BLaER1 (cell line): ENCODE results near the gene AQP5.

ENCODE experiments used
- H3K27ac ChIP-seq: shearing (Covaris generic); formaldehyde crosslinking; 2 replicates; pipeline ENCODE4 v1.8.1; 2022
- H3K27me3 ChIP-seq: shearing (Covaris generic); formaldehyde crosslinking; 2 replicates; pipeline ENCODE4 v1.8.1; 2022
- H3K36me3 ChIP-seq: shearing (Covaris generic); formaldehyde crosslinking; 2 replicates; pipeline ENCODE4 v1.8.1; 2022
- H3K4me1 ChIP-seq: shearing (Covaris generic); formaldehyde crosslinking; 2 replicates; pipeline ENCODE4 v1.8.1; 2022
- H3K4me2 ChIP-seq: shearing (Covaris generic); formaldehyde crosslinking; 2 replicates; pipeline ENCODE4 v1.8.1; 2022
- H3K4me3 ChIP-seq: shearing (Covaris generic); formaldehyde crosslinking; 2 replicates; pipeline ENCODE4 v1.8.1; 2022
- H3K9ac ChIP-seq: shearing (Covaris generic); formaldehyde crosslinking; 2 replicates; pipeline ENCODE4 v1.8.1; 2022
- H3K9me3 ChIP-seq: shearing (Covaris generic); formaldehyde crosslinking; 2 replicates; pipeline ENCODE4 v1.8.1; 2022
- H4K20me1 ChIP-seq: shearing (Covaris generic); formaldehyde crosslinking; 2 replicates; pipeline ENCODE4 v1.8.1; 2022
- Cebpa-rat ChIP-seq: shearing (Covaris generic); IDR thresholded peaks from 2 replicates; pipeline ENCODE4 v1.8.1; 2022

AQP5 gene

DNA sequence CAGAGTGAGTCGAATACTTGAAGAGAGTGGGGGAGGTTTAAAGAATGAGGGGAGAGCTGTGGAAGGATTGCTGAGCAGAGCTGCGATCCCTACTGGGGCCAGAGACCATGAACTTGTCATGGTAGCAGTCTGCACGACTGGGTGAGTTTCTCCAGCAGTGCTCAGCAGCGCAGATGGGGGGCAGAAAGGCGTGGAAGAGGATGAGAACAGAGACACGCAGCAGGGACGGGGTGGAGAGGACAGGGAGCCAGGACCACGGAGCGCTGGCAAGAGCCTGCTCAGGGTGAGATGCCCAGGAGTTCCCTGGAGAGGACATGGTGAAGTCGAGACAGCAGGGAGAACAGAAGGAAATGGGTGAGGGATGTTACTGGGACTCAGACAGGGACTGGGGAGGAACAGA is 9.0 kb downstream of the AQP5 start:
- Histone ChIP-seq H4K20me1 (no peaks in the 10 kb centered on the region), H3K4me1 (peaks cover 37% of the 10 kb centered on the region), H3K27ac (no peak overlapping the region), H3K36me3 (no peaks in the 10 kb centered on the region), H3K9me3 (no peaks in the 10 kb centered on the region), H3K9ac (no peak overlapping the region), H3K4me3 (no peak overlapping the region), H3K4me2 (no peak overlapping the region; the same call in 1 of the 2 replicates), H3K27me3 (peaks cover 30% of the 10 kb centered on the region)
- TF ChIP-seq Cebpa-rat = no peak

DNA sequence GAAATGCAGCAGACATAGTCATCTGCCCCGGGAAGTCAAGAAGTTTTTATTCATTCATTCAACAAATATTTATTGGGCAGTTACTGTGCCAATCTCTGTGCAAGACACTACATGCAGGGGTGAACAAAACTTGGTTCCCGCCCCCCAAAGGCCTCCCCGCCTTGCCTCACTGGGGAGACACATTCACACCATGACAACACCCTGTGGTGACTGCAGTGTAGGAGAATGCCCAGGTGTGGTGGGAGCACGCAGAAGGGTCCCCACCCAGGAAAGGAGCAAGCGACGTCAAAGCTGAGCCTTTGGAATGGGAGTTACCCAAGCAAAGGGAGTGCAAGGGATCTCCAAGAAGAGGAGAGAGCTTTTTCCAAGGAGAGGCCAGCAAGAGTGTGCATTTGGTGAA is 9.5 kb downstream of the AQP5 start:
- no peak overlapping the region for H3K4me2 ChIP-seq
- no peaks in the 10 kb centered on the region for H3K36me3 ChIP-seq
- no peaks in the 10 kb centered on the region for H4K20me1 ChIP-seq
- H3K4me1 ChIP-seq = peaks cover 37% of the 10 kb centered on the region
- TF ChIP-seq Cebpa-rat = no peak
- H3K9me3 ChIP-seq = no peaks in the 10 kb centered on the region
- H3K9ac ChIP-seq = no peak overlapping the region
- H3K4me3 ChIP-seq = no peak overlapping the region
- peaks cover 25% of the 10 kb centered on the region for H3K27me3 ChIP-seq
- no peak overlapping the region for H3K27ac ChIP-seq

DNA sequence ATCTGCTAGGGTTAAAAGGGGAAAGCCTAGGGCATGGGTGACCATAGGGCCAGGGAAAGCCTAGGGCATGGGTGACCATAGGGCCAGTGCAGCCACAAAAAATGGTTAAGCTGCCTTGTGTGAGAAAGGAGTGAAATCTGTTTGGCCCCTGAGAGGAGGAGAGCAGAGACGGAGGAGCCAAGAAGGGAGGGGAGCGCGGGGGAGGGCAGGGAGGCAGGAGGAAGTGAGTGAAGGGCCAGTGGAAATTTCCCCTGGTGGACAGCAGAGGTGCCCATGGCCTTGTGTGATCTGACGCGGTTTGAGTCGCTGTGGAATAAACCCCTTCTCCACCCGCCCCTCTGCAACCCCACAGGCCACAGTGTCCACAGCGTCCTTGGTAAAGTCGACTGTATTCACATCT is 10.5 kb downstream of the AQP5 start:
- peaks cover 19% of the 10 kb centered on the region for H3K27me3 ChIP-seq
- no peaks in the 10 kb centered on the region for H4K20me1 ChIP-seq
- no peaks in the 10 kb centered on the region for H3K36me3 ChIP-seq
- no peaks in the 10 kb centered on the region for H3K9me3 ChIP-seq
- TF ChIP-seq Cebpa-rat = no peak
- H3K9ac ChIP-seq = no peak overlapping the region
- no peak overlapping the region; the same call in 1 of the 2 replicates for H3K4me2 ChIP-seq
- no peak overlapping the region for H3K4me3 ChIP-seq
- no peak overlapping the region for H3K27ac ChIP-seq
- peaks cover 36% of the 10 kb centered on the region for H3K4me1 ChIP-seq

DNA sequence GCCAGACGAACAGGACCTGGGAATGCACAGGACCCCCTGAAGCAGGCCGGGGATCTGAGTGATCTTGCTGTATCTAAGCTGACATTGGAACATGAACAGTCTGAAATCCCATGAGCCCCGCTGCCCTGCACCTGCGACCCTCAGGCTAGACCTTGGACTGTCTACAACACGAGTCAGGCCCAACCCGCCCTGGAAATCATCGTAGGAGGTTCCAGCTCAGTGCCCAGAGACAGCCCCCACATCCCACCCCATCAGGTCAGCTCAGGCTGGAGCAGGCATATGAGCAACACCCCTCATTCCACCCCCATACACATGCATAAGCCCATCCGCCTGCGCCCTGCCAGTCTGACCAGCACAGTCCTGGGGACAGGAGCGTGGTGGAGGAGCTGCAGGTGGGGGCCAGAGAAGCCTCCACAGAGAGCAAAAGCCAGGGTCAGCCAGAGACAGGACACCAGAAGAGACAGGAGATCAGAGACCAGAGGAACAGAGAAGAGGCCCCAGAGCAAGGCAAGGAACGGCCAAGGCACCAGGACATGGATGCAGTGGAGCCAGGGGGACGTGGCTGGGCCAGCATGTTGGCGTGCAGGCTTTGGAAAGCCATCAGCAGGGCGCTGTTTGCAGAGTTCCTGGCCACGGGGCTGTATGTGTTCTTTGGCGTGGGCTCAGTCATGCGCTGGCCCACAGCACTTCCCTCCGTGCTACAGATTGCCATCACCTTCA is 11.1 kb downstream of the AQP5 start, which contains the start of gene AQP6:
TSS of gene AQP6 (plus strand) at position 307 of the 720 bp plus-strand sequence. CDS start at position 534, 227 bp downstream.
- Histone ChIP-seq H3K4me3 (no peak within 1 kb of the TSS), H4K20me1 (no peaks in the 10 kb centered on the region), H3K36me3 (no peaks in the 10 kb centered on the region), H3K9ac (no peak within 1 kb of the TSS), H3K27me3 (peaks cover 16% of the 10 kb centered on the region), H3K27ac (no peak within 1 kb of the TSS), H3K9me3 (no peaks in the 10 kb centered on the region), H3K4me1 (peaks cover 29% of the 10 kb centered on the region), H3K4me2 (no peak within 1 kb of the TSS; the same call in 1 of the 2 replicates)
- TF ChIP-seq Cebpa-rat = no peak

DNA sequence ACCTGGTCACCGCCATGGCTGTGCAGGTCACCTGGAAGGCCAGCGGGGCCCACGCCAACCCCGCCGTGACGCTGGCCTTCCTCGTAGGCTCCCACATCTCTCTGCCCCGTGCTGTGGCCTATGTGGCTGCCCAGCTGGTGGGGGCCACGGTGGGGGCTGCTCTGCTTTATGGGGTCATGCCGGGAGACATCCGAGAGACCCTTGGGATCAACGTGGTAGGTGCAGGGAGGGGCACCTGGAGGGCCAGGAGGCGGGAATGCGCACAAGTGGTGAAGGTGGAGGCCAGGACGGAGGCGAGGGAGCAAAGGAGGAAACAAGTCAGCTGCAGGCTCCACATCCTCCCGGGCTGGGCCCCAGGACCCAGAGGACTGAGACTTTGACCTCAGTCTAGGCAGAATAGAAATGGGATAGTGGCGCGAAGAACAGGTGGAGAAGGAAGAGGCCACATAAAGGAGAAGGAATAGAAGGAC is 11.7 kb downstream of the AQP5 start:
- no peak overlapping the region for H3K4me3 ChIP-seq
- H3K27me3 ChIP-seq = peaks cover 10% of the 10 kb centered on the region
- no peaks in the 10 kb centered on the region for H3K36me3 ChIP-seq
- H3K9ac ChIP-seq = no peak overlapping the region
- no peaks in the 10 kb centered on the region for H4K20me1 ChIP-seq
- peaks cover 31% of the 10 kb centered on the region for H3K4me1 ChIP-seq
- TF ChIP-seq Cebpa-rat = no peak
- no peaks in the 10 kb centered on the region for H3K9me3 ChIP-seq
- no peak overlapping the region for H3K4me2 ChIP-seq
- no peak overlapping the region for H3K27ac ChIP-seq

DNA sequence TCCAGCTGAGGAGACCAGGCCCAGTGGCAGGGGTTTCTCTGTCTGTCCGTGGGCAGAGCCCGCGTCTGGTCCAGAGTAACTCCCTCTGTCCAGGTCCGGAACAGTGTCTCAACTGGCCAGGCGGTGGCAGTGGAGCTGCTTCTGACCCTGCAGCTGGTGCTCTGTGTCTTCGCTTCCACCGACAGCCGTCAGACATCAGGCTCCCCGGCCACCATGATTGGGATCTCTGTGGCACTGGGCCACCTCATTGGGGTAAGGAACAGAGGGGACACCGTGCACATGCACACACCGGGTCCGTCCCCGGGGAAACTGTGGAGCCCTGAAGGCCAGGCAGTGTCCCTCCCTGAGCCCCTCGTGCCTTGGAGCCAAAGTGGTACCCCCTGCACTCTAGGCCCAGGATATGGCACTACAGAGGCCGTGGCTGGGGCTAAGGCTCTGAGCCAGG is 12.6 kb downstream of the AQP5 start:
- peaks cover 32% of the 10 kb centered on the region for H3K4me1 ChIP-seq
- no peak overlapping the region for H3K4me2 ChIP-seq
- no peaks in the 10 kb centered on the region for H3K36me3 ChIP-seq

DNA sequence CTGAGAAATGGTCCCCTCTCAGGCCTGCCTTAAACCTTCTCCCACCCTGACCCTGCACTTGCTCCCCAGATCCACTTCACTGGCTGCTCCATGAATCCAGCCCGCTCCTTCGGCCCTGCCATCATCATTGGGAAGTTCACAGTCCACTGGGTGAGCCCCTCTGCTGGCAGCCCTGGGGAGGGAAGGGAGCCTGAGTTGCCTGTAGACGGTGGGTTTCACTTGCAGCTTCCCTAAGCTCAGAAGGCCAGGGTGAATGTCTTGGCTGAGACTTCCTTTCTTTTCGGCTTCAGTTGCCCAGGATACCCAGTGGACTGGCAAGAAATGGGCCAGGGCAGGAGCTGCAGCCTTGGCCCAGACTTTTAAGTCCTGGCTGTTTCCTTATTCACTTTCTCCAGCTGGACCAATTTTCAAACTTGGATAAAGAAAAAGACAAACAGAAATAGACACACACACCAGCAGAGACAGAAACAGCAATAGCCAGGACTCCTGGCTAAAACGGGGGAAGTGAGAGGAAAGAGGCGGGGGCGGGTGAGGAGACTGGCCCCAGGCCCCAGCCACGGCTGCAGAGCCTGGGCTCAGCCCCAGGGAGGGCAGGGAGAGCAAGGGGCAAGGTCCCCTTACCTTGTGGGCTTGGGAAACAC is 13.1 kb downstream of the AQP5 start:
- no peaks in the 10 kb centered on the region for H3K9me3 ChIP-seq
- H3K9ac ChIP-seq = no peak overlapping the region
- 0 out of 2 replicates have a peak, but pooled peaks cover 5% of the 10 kb centered on the region for H3K27me3 ChIP-seq
- no peaks in the 10 kb centered on the region for H3K36me3 ChIP-seq
- no peaks in the 10 kb centered on the region for H4K20me1 ChIP-seq
- 0 out of 2 replicates have a peak overlapping the region, but pooled peaks have one; percentile 8 for H3K27ac ChIP-seq
- no peak overlapping the region for H3K4me3 ChIP-seq
- TF ChIP-seq Cebpa-rat = no peak
- H3K4me2 ChIP-seq = no peak overlapping the region
- H3K4me1 ChIP-seq = peaks cover 26% of the 10 kb centered on the region

More for the DNA sequence above, 12.6 kb downstream of the AQP5 start:
- no peak overlapping the region for H3K4me3 ChIP-seq
- no peak overlapping the region for H3K27ac ChIP-seq
- no peaks in the 10 kb centered on the region for H4K20me1 ChIP-seq
- no peaks in the 10 kb centered on the region for H3K9me3 ChIP-seq
- no peak for TF ChIP-seq Cebpa-rat
- no peak overlapping the region for H3K9ac ChIP-seq
- H3K27me3 ChIP-seq = peaks cover 7% of the 10 kb centered on the region; the same call in 1 of the 2 replicates

DNA sequence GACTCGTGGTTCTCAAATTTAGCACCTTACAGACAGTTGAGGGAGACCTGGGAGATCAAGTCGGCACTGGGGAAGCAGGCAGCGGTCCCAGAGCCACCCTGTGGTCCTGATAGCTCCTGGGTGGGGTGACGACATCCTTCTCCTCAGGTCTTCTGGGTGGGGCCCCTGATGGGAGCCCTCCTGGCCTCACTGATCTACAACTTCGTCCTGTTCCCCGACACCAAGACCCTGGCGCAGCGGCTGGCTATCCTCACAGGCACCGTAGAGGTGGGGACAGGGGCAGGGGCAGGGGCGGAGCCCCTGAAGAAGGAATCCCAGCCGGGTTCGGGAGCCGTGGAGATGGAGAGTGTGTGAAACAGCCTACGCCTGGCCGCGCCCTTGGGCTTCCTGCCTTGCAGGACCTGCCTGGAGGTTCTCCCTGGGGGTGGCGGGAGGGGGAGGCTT is 13.7 kb downstream of the AQP5 start:
- Histone ChIP-seq H4K20me1 (no peaks in the 10 kb centered on the region), H3K36me3 (no peaks in the 10 kb centered on the region), H3K4me2 (no peak overlapping the region), H3K27me3 (no peaks in the 10 kb centered on the region), H3K9me3 (no peaks in the 10 kb centered on the region), H3K4me3 (no peak overlapping the region), H3K27ac (0 out of 2 replicates have a peak overlapping the region, but pooled peaks have one; percentile 8), H3K9ac (no peak overlapping the region), H3K4me1 (peaks cover 21% of the 10 kb centered on the region)
- TF ChIP-seq Cebpa-rat = no peak

DNA sequence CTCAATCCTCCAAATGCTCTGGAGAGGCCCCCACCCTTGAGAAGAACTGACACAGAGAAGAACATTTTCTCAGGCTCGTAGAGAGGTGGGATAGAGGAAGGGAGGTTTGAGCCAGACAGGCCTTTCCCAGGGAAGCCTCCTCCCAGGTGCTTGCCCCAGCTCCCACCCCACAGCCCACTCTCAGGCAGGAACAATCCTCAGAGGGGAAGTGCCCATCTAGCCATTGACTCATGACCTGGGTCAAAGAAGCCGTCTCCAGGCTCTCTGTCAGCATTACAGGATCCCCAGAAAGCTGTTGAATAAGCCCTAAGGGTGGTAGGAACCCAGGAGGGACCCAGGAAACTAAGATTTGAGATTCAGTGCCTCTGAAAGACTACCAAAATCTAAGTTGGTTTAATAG is 14.9 kb downstream of the AQP5 start:
- no peak for TF ChIP-seq Cebpa-rat
- H3K27ac ChIP-seq = no peak overlapping the region

DNA sequence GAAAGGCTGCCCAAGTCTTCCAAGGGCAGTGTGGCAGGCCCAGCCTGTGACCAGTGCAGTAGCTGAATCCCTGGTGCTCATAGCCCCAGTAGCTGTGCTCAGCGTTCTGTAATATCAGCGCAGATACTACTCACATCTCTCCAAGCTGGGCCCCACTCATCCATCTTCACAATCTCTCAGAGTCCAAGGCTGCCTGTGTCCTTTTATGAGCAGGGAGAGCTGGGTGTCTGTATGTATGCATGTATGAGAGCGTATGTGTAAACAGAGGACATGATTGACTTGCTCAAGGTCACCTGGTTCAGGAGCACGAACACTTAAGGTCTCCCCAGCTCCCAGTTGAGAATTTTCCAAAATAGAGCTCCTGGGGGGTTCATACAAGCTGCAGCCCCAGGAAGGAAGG is 16.5 kb downstream of the AQP5 start:
- Histone ChIP-seq H3K9ac (no peak overlapping the region), H3K9me3 (no peaks in the 10 kb centered on the region), H3K27me3 (no peaks in the 10 kb centered on the region), H3K4me1 (peaks cover 19% of the 10 kb centered on the region), H3K36me3 (no peaks in the 10 kb centered on the region), H3K4me3 (no peak overlapping the region), H3K27ac (no peak overlapping the region), H4K20me1 (no peaks in the 10 kb centered on the region), H3K4me2 (no peak overlapping the region)
- no peak for TF ChIP-seq Cebpa-rat

More for the DNA sequence above, 14.9 kb downstream of the AQP5 start:
- H4K20me1 ChIP-seq = no peaks in the 10 kb centered on the region
- no peak overlapping the region for H3K9ac ChIP-seq
- no peaks in the 10 kb centered on the region for H3K9me3 ChIP-seq
- H3K4me3 ChIP-seq = no peak overlapping the region
- no peak overlapping the region for H3K4me2 ChIP-seq
- no peaks in the 10 kb centered on the region for H3K36me3 ChIP-seq
- H3K27me3 ChIP-seq = no peaks in the 10 kb centered on the region
- H3K4me1 ChIP-seq = peaks cover 21% of the 10 kb centered on the region
